ENCODE results near the gene ELFN1.

GRCh38 chr7:1653500-1653899 is 16.6 kb upstream of the ELFN1 start:
- TF ChIP-seq CTCF (IDR thresholded peaks at IDR 0.05; ENCODE audit: low read depth, low read length, missing input control) (no peak), SP1 (IDR thresholded peaks at IDR 0.05) (no peak), REST (IDR thresholded peaks at IDR 0.05) (no peak), ZBTB33 (IDR thresholded peaks at IDR 0.05) (no peak), YY1 (IDR thresholded peaks at IDR 0.05) (no peak), ATF3 (IDR thresholded peaks at IDR 0.05) (no peak), JUND (IDR thresholded peaks at IDR 0.05) (no peak), GABPA (IDR thresholded peaks at IDR 0.05 in 1 of 2, conservative IDR thresholded peaks at IDR 0.05 in 1 of 2) (no peak), RAD21 (IDR thresholded peaks at IDR 0.05) (no peak), HNF4A (conservative IDR thresholded peaks at IDR 0.05) (no peak)
